Measurements from ENCODE around the gene GRK5. TPM values are rescaled to one million over a fixed set of nuclear protein-coding genes. Genes with fewer than 3 reads are reported as not detected.

The GRK5 gene
- total RNA-seq, 2 donors from 2014 or later = 85.3 to 90.2 TPM

- no peaks in the 10 kb centered on the region for H3K36me3 ChIP-seq
- no peaks in the 10 kb centered on the region for H3K27me3 ChIP-seq (replicated peaks; ENCODE audit: insufficient read depth)
- TF ChIP-seq CTCF (IDR thresholded peaks at IDR 0.05) = no peak
- no peaks in the 10 kb centered on the region for H3K4me1 ChIP-seq (ENCODE audit: control insufficient read depth in 1 of 2, low read depth in 2 of 2)
- no peak for ATAC-seq (ENCODE audit: insufficient number of reproducible peaks, low FRiP score, low read depth)
- DNase-seq (ENCODE audit: low spot score) = no peak
- no peaks in the 10 kb centered on the region for H3K9me3 ChIP-seq
- no peak overlapping the region for H3K27ac ChIP-seq
- no peak overlapping the region for H3K4me3 ChIP-seq
Measured at GRCh38 chr10:119189811-119190282, 17.5 kb upstream of the GRK5 start.

GRCh38 chr10:119190353-119190752 is 17.0 kb upstream of the GRK5 start:
- Histone ChIP-seq H3K27ac (no peak overlapping the region), H3K36me3 (no peaks in the 10 kb centered on the region), H3K4me3 (no peak overlapping the region), H3K27me3 (replicated peaks; ENCODE audit: insufficient read depth) (no peaks in the 10 kb centered on the region), H3K4me1 (ENCODE audit: control insufficient read depth in 1 of 2, low read depth in 2 of 2) (no peaks in the 10 kb centered on the region), H3K9me3 (no peaks in the 10 kb centered on the region)
- no peak for ATAC-seq (ENCODE audit: insufficient number of reproducible peaks, low FRiP score, low read depth)
- TF ChIP-seq CTCF (IDR thresholded peaks at IDR 0.05) = no peak
- no peak for DNase-seq (ENCODE audit: low spot score)

- Histone ChIP-seq H3K27me3 (replicated peaks; ENCODE audit: insufficient read depth) (no peaks in the 10 kb centered on the region), H3K4me1 (ENCODE audit: control insufficient read depth in 1 of 2, low read depth in 2 of 2) (no peaks in the 10 kb centered on the region), H3K36me3 (no peaks in the 10 kb centered on the region), H3K27ac (no peak overlapping the region), H3K9me3 (no peaks in the 10 kb centered on the region), H3K4me3 (no peak overlapping the region)
- DNase-seq (ENCODE audit: low spot score) (no peak), ATAC-seq (ENCODE audit: insufficient number of reproducible peaks, low FRiP score, low read depth) (no peak)
- TF ChIP-seq CTCF (IDR thresholded peaks at IDR 0.05) = no peak
Measured at GRCh38 chr10:119190954-119191785, 16.2 kb upstream of the GRK5 start.

DNA sequence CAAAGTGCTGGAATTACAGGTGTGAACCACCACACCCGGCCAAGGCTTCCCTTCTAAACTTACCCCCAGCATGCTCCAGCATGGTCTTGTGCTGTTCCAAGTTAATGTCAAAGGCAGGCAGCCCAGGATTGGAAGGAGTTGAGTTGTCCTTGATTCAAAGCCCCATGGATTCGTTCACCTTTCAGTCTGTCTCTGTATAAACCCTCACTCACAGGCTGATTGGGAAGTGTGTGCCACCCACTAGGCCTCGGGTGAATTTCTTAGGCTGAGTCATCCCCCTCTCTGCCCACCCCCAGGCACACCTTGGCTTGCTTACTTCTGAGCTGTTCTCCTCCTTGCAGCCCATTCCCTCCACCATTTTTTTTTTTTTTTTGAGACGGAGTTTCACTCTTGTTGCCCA is 15.5 kb upstream of the GRK5 start:
- no peaks in the 10 kb centered on the region for H3K4me1 ChIP-seq (ENCODE audit: control insufficient read depth in 1 of 2, low read depth in 2 of 2)
- no peaks in the 10 kb centered on the region for H3K36me3 ChIP-seq
- no peaks in the 10 kb centered on the region for H3K9me3 ChIP-seq
- TF ChIP-seq CTCF (IDR thresholded peaks at IDR 0.05) = no peak
- H3K27me3 ChIP-seq (replicated peaks; ENCODE audit: insufficient read depth) = no peaks in the 10 kb centered on the region
- H3K4me3 ChIP-seq = no peak overlapping the region
- no peak for ATAC-seq (ENCODE audit: insufficient number of reproducible peaks, low FRiP score, low read depth)
- no peak for DNase-seq (ENCODE audit: low spot score)
- H3K27ac ChIP-seq = no peak overlapping the region

GRCh38 chr10:119197921-119198320 is 9.4 kb upstream of the GRK5 start:
- Histone ChIP-seq H3K4me1 (ENCODE audit: control insufficient read depth in 1 of 2, low read depth in 2 of 2) (no peaks in the 10 kb centered on the region), H3K27ac (no peak overlapping the region), H3K9me3 (no peaks in the 10 kb centered on the region), H3K4me3 (no peak overlapping the region), H3K36me3 (no peaks in the 10 kb centered on the region), H3K27me3 (replicated peaks; ENCODE audit: insufficient read depth) (no peaks in the 10 kb centered on the region)
- no peak for ATAC-seq (ENCODE audit: insufficient number of reproducible peaks, low FRiP score, low read depth)
- no peak for DNase-seq (ENCODE audit: low spot score)
- no peak for TF ChIP-seq CTCF (IDR thresholded peaks at IDR 0.05)
